ENCODE measurements around the gene LPP.

DNA sequence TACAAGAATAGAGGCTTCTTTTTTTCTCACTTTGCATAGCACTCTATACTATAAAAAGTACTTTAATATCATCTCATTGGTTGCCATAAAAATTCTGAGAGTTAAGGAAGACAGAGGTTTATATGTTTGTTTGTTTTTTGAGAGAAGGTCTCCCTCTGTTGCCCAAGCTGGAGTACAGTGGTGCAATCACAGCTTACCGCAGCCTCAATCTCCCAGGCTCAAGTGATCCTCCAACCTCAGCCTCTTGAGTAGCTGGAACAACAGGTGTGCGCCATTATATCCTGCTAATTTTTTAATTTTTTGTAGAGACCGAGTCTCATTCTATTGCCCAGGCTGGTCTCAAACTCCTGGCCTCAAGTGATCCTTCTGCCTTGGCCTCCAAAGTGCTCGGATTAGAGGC is 250.2 kb downstream of the LPP start:
- no peak for TF ChIP-seq ZNF572 (CRISPR knock-in tag; IDR thresholded peaks at IDR 0.05)
- no peak for TF ChIP-seq NONO (IDR thresholded peaks at IDR 0.05)
- TF ChIP-seq NONO (CRISPR knock-in tag; conservative IDR thresholded peaks at IDR 0.05), result no peak
